BJ (cell line): ENCODE data around the gene TPM1. TPM values are rescaled to one million over a fixed set of nuclear protein-coding genes. Genes with fewer than 3 reads are reported as not detected.

Experiments
- CTCF ChIA-PET: fragments of 350-600 bp; formaldehyde crosslinking; extraction: SDS; loops from one replicate; lab custom pipeline; 2021; ENCODE audit warnings: antibody characterized with exemption, inconsistent platforms; lab: Yijun Ruan, JAX
- POLR2A ChIA-PET: fragments of 300-600 bp; sonication (Branson Sonifier 250); formaldehyde crosslinking; extraction: SDS; loops from one replicate; lab custom pipeline; 2021; ENCODE audit warnings: antibody characterized with exemption; lab: Charles Lee
- DNase-seq: peaks from one replicate; pipeline ENCODE4 v3.0.0-alpha.2; 2011; ENCODE audit warnings: low read depth
- H3K27me3 ChIP-seq: 2 replicates; pipeline ENCODE4 v1.6.0; 2011; ENCODE audit warnings: low read length; ENCODE audit not compliant: control insufficient read depth, insufficient read depth
- H3K36me3 ChIP-seq: 2 replicates; pipeline ENCODE4 v1.5.1; 2011; ENCODE audit warnings: low read length; ENCODE audit not compliant: control insufficient read depth, insufficient read depth
- H3K4me3 ChIP-seq: 2 replicates; pipeline ENCODE4 v1.5.1; 2011; ENCODE audit warnings: low read depth, mild to moderate bottlenecking, control low read depth, low read length
- polyA plus RNA-seq: library from polyadenylated mRNA; depleted of rRNA; stranded (reverse); fragments of >200 nt; gene quantifications from 2 replicates; pipeline ENCODE4 v1.2.3, GENCODE V29; 2011
- TF ChIP-seq, protein P1 (sequence below): IDR thresholded peaks from 2 replicates; pipeline ENCODE4 v1.5.1; 2011; ENCODE audit warnings: low read depth, mild to moderate bottlenecking, control low read depth, inconsistent platforms, low read length, moderate library complexity; ENCODE audit not compliant: insufficient read depth

Gene TPM1
- polyA plus RNA-seq, 1 experiment: 1,575 TPM

DNA sequence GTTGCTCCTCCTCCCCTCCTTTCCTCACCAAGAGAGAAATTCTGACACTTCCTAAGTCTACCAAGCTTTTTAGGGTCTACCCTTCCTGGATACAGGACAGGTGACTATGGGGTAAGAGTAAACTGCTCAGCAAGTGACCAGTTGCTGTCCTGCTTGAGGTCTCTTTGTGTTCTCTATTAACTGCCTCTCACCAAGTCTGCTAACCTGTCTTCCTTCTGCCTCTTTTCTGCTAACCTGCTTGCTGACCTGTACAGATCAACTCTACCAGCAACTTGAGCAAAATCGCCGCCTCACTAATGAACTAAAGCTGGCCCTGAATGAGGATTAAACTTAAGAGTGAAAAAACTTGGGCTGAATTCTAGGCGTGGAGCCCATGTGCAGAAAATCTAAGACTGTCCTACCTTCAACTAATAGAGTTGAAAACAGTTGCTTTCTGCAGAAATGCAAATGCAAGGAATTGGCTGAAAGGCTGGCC is 27.1 kb downstream of the TPM1 start:
- H3K4me3 ChIP-seq: no peak overlapping the region
- POLR2A ChIA-PET: interaction anchor here (1.1 kb wide), 1 partner anchor 20 kb away, joined by 3 read pairs; no protein-coding TSS in a partner anchor
- peaks cover 26% of the 10 kb centered on the region for H3K36me3 ChIP-seq
- CTCF ChIA-PET: interaction anchor here (1.2 kb wide), 1 partner anchor 22 kb away, joined by 6 read pairs; no protein-coding TSS in a partner anchor
- H3K27me3 ChIP-seq: no peaks in the 10 kb centered on the region
- TF ChIP-seq, protein P1, sequence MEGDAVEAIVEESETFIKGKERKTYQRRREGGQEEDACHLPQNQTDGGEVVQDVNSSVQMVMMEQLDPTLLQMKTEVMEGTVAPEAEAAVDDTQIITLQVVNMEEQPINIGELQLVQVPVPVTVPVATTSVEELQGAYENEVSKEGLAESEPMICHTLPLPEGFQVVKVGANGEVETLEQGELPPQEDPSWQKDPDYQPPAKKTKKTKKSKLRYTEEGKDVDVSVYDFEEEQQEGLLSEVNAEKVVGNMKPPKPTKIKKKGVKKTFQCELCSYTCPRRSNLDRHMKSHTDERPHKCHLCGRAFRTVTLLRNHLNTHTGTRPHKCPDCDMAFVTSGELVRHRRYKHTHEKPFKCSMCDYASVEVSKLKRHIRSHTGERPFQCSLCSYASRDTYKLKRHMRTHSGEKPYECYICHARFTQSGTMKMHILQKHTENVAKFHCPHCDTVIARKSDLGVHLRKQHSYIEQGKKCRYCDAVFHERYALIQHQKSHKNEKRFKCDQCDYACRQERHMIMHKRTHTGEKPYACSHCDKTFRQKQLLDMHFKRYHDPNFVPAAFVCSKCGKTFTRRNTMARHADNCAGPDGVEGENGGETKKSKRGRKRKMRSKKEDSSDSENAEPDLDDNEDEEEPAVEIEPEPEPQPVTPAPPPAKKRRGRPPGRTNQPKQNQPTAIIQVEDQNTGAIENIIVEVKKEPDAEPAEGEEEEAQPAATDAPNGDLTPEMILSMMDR: no peak
- no peak for DNase-seq

DNA sequence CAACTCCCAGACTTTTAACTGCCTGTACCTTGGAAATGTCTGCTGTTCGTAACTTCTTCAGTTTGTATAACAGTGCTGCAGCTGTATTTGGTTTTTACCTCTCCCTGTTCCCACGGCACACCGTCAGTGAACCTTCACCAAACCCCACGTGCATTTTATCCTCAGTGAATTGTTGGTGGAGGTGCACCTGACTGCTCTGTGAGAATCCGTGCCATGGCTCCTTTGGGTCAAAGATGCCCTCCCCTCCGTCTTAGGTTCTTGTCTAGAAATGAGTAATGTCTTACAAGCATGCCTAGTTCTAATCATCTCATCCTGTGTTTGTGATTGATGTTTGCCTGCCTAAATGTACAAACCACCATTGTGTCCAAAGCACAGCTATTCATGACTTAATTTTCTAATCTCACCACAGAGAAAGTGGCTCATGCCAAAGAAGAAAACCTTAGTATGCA is 28.2 kb downstream of the TPM1 start:
- Histone ChIP-seq H3K36me3 (peaks cover 24% of the 10 kb centered on the region), H3K27me3 (no peaks in the 10 kb centered on the region), H3K4me3 (no peak overlapping the region)
- TF ChIP-seq, protein P1: no peak
- ChIA-PET POLR2A (no interaction called here), CTCF (interaction anchor here (1.0 to 1.7 kb wide), 3 partner anchors 13 to 223 kb away, joined by 3 to 4 read pairs (median 3); no protein-coding TSS in a partner anchor)
- DNase-seq: no peak

DNA sequence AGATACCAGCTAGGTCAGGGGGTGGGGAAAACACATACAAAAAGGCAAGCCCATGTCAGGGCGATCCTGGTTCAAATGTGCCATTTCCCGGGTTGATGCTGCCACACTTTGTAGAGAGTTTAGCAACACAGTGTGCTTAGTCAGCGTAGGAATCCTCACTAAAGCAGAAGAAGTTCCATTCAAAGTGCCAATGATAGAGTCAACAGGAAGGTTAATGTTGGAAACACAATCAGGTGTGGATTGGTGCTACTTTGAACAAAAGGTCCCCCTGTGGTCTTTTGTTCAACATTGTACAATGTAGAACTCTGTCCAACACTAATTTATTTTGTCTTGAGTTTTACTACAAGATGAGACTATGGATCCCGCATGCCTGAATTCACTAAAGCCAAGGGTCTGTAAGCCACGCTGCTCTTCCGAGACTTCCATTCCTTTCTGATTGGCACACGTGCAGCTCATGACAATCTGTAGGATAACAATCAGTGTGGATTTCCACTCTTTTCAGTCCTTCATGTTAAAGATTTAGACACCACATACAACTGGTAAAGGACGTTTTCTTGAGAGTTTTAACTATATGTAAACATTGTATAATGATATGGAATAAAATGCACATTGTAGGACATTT is 28.9 kb downstream of the TPM1 start:
- H3K4me3 ChIP-seq: no peak overlapping the region
- TF ChIP-seq, protein P1: no peak
- peaks cover 24% of the 10 kb centered on the region for H3K36me3 ChIP-seq
- no peak for DNase-seq
- POLR2A ChIA-PET: no interaction called here
- H3K27me3 ChIP-seq: no peaks in the 10 kb centered on the region
- CTCF ChIA-PET: interaction anchor here (1.0 to 1.7 kb wide), 3 partner anchors 14 to 224 kb away, joined by 3 to 4 read pairs (median 3); no protein-coding TSS in a partner anchor

GRCh38 chr15:63072023-63072650 is 29.6 kb downstream of the TPM1 start:
- CTCF ChIA-PET: interaction anchor here (0.7 to 1.7 kb wide), 2 partner anchors 15 to 179 kb away, joined by 3 to 4 read pairs; no protein-coding TSS in a partner anchor
- Histone ChIP-seq H3K27me3 (no peaks in the 10 kb centered on the region), H3K4me3 (no peak overlapping the region), H3K36me3 (peaks cover 24% of the 10 kb centered on the region)
- TF ChIP-seq, protein P1: no peak
- POLR2A ChIA-PET: no interaction called here
- DNase-seq: no peak

GRCh38 chr15:63072809-63073277 is 30.3 kb downstream of the TPM1 start:
- no peak for DNase-seq
- Histone ChIP-seq H3K27me3 (no peaks in the 10 kb centered on the region), H3K36me3 (peaks cover 21% of the 10 kb centered on the region), H3K4me3 (no peak overlapping the region)
- ChIA-PET CTCF (interaction anchor here (0.7 to 1.1 kb wide), 2 partner anchors 24 to 178 kb away, joined by 3 to 4 read pairs; no protein-coding TSS in a partner anchor), POLR2A (interaction anchor here (0.8 kb wide), 1 partner anchor 10 kb away, joined by 4 read pairs; no protein-coding TSS in a partner anchor)
- TF ChIP-seq, protein P1: no peak
